IMR-90 (cell line): ENCODE data around the gene P3R3URF. TPM values are rescaled to one million over a fixed set of nuclear protein-coding genes. Genes with fewer than 3 reads are reported as not detected.

Experiments
- ATAC-seq: fragments of 200-7000 bp; cut with Tn5 transposase; 2 replicates; pipeline ENCODE4 v1.9.1; 2020; ENCODE audit warnings: low read depth, mild to moderate bottlenecking, moderate library complexity
- BruUV-seq: library from RNA; stranded (reverse); fragments of 400-500 nt; replicated peaks from 2 replicates; lab custom pipeline; 2021; lab: Mats Ljungman, UMichigan
- CTCF ChIA-PET: fragments of 300-600 bp; formaldehyde crosslinking; extraction: SDS; loops from one replicate; lab custom pipeline; 2021; ENCODE audit warnings: antibody characterized with exemption; lab: Yijun Ruan, JAX
- POLR2A ChIA-PET: fragments of 300-600 bp; sonication (Branson Sonifier 250); formaldehyde crosslinking; loops from one replicate; lab custom pipeline; 2022; ENCODE audit warnings: antibody characterized with exemption; ENCODE audit not compliant: unreplicated experiment; lab: Charles Lee
- DNase-seq: peaks from one replicate; pipeline ENCODE4 v3.0.0; 2013
- H2AFZ ChIP-seq: replicated peaks from 2 replicates; pipeline ENCODE3; 2013; ENCODE audit warnings: low read length, mild to moderate bottlenecking; ENCODE audit not compliant: poor library complexity
- H2AK5ac ChIP-seq: 2 replicates; pipeline ENCODE4 v1.6.1; 2013; ENCODE audit warnings: low read depth, low read length, inconsistent platforms
- H2AK9ac ChIP-seq: replicated peaks from 2 replicates; pipeline ENCODE3; 2013; ENCODE audit warnings: mild to moderate bottlenecking, low read depth, low read length, moderate library complexity; ENCODE audit not compliant: poor library complexity
- H2BK120ac ChIP-seq: 2 replicates; pipeline ENCODE4 v1.6.1; 2013; ENCODE audit warnings: low read depth, low read length, inconsistent platforms
- H2BK15ac ChIP-seq: 3 replicates; pipeline ENCODE4 v1.6.1; 2013; ENCODE audit warnings: low read depth, low read length, inconsistent platforms
- H2BK20ac ChIP-seq: 2 replicates; pipeline ENCODE4 v1.6.1; 2013; ENCODE audit warnings: low read depth, mild to moderate bottlenecking, inconsistent platforms, low read length, moderate library complexity
- H2BK5ac ChIP-seq: 2 replicates; pipeline ENCODE4 v1.6.1; 2013; ENCODE audit warnings: mild to moderate bottlenecking, low read depth, low read length, inconsistent platforms; ENCODE audit not compliant: poor library complexity, severe bottlenecking
- H3K14ac ChIP-seq: replicated peaks from 2 replicates; pipeline ENCODE4 v1.6.1; 2013; ENCODE audit warnings: low read depth, low read length, inconsistent platforms
- H3K18ac ChIP-seq: 2 replicates; pipeline ENCODE4 v1.6.1; 2013; ENCODE audit warnings: low read depth, low read length, control low read depth
- H3K23ac ChIP-seq: 2 replicates; pipeline ENCODE4 v1.6.1; 2013; ENCODE audit warnings: low read depth, low read length, inconsistent platforms
- H3K27ac ChIP-seq: 2 replicates; pipeline ENCODE4 v1.5.1; 2013; ENCODE audit warnings: mild to moderate bottlenecking, control low read depth, low read length; ENCODE audit not compliant: insufficient read depth
- H3K27me3 ChIP-seq: 2 replicates; pipeline ENCODE4 v1.6.1; 2013; ENCODE audit warnings: low read length; ENCODE audit not compliant: control insufficient read depth, insufficient read depth
- H3K36me3 ChIP-seq: 2 replicates; pipeline ENCODE4 v1.6.1; 2013; ENCODE audit warnings: low read length, mixed read lengths; ENCODE audit not compliant: control insufficient read depth, insufficient read depth
- H3K4ac ChIP-seq: 2 replicates; pipeline ENCODE4 v1.6.1; 2013; ENCODE audit warnings: low read depth, low read length, inconsistent platforms
- H3K4me1 ChIP-seq: 2 replicates; pipeline ENCODE4 v1.6.1; 2013; ENCODE audit warnings: low read length, mixed read lengths; ENCODE audit not compliant: control insufficient read depth, insufficient read depth
- H3K4me2 ChIP-seq: 2 replicates; pipeline ENCODE4 v1.6.1; 2013; ENCODE audit warnings: low read depth, mild to moderate bottlenecking, control low read depth, low read length, moderate library complexity
- H3K4me3 ChIP-seq: 2 replicates; pipeline ENCODE4 v1.5.1; 2013; ENCODE audit warnings: low read depth, mild to moderate bottlenecking, control low read depth, low read length, moderate library complexity; ENCODE audit not compliant: insufficient read depth
- H3K56ac ChIP-seq: 2 replicates; pipeline ENCODE4 v1.6.1; 2013; ENCODE audit warnings: low read length, inconsistent platforms; ENCODE audit not compliant: insufficient read depth; ENCODE audit errors: extremely low read depth
- H3K79me1 ChIP-seq, 2 experiments: 2 replicates each; pipeline ENCODE4 v1.6.1; 2013; ENCODE audit warnings: low read length in 2 of 2, inconsistent platforms in 1 of 2, low read depth in 1 of 2
- H3K9ac ChIP-seq: 2 replicates; pipeline ENCODE4 v1.6.1; 2013; ENCODE audit warnings: low read depth, low read length, control low read depth
- H3K9me1 ChIP-seq: 2 replicates; pipeline ENCODE4 v1.6.1; 2013; ENCODE audit warnings: low read length, inconsistent platforms; ENCODE audit not compliant: insufficient read depth
- H3K9me3 ChIP-seq: 2 replicates; pipeline ENCODE4 v1.6.1; 2013; ENCODE audit warnings: low read length; ENCODE audit not compliant: control insufficient read depth, insufficient read depth
- H4K20me1 ChIP-seq: 2 replicates; pipeline ENCODE4 v1.6.1; 2013; ENCODE audit warnings: low read length, inconsistent platforms; ENCODE audit not compliant: insufficient read depth
- H4K5ac ChIP-seq: 2 replicates; pipeline ENCODE4 v1.6.1; 2013; ENCODE audit warnings: mild to moderate bottlenecking, low read depth, low read length, control low read depth
- H4K8ac ChIP-seq, 2 experiments: 2 replicates each; pipeline ENCODE4 v1.6.1; 2013; ENCODE audit warnings: low read depth in 2 of 2, low read length in 2 of 2, control low read depth in 1 of 2, inconsistent platforms in 1 of 2
- H4K91ac ChIP-seq: 2 replicates; pipeline ENCODE4 v1.6.1; 2013; ENCODE audit warnings: low read depth, low read length, inconsistent platforms; ENCODE audit not compliant: insufficient read depth
- ELK1 ChIP-seq: fragments of 150-350 bp; IDR thresholded peaks from 2 replicates; pipeline ENCODE4 v1.6.1; 2016; ENCODE audit warnings: low read depth, mild to moderate bottlenecking, low read length, moderate library complexity, borderline replicate concordance
- NFE2L2 ChIP-seq: fragments of 150-350 bp; IDR thresholded peaks from 2 replicates; pipeline ENCODE4 v1.6.1; 2016; ENCODE audit warnings: low read depth, mild to moderate bottlenecking, low read length
- RAD21 ChIP-seq: IDR thresholded peaks from 2 replicates; pipeline ENCODE4 v1.6.1; 2012; ENCODE audit warnings: low read length, improper control_type of control experiment
- WGBS, 2 experiments: methylation state at CpG; one replicate each; pipeline versions ENCODE4 v1.1.5 to v1.1.7; 2013; ENCODE audit warnings: missing lambda C conversion rate in 2 of 2; ENCODE audit not compliant: insufficient read length in 1 of 2; ENCODE audit errors: extremely low coverage in 2 of 2; 5-methylcytosine and 5-hydroxymethylcytosine counted together
- dilution Hi-C: fragments of 300-500 bp; cut with HindIII; formaldehyde crosslinking; loops from one replicate; pipeline ENCODE4 v1.14.3; 2018; ENCODE audit warnings: low sequenced_read_pairs; ENCODE audit not compliant: unreplicated experiment
- in situ Hi-C: fragments of 300-500 bp; cut with MboI; formaldehyde crosslinking; loops from 3 replicates; pipeline ENCODE4 v1.14.3; 2019; ENCODE audit warnings: low sequenced_read_pairs, inconsistent platforms, mixed read lengths
- intact Hi-C: fragments of 100-400 bp; cut with micrococcal nuclease; formaldehyde crosslinking; loops from 2 replicates; pipeline ENCODE4 v1.10.0; 2022
- polyA plus RNA-seq, 3 experiments: library from polyadenylated mRNA; depleted of rRNA; stranded (reverse); fragments of >200 nt; gene quantifications; 2 replicates each; pipeline ENCODE4 v1.2.3, GENCODE V29; 2012; ENCODE audit warnings: low replicate concordance in 1 of 3
- total RNA-seq: library from RNA; depleted of rRNA; stranded (reverse); fragments of >200 nt; gene quantifications from 2 replicates; pipeline ENCODE4 v1.2.3, GENCODE V29; 2012

The P3R3URF gene
- total and polyA plus RNA-seq, 2 of the 4 experiments (the other 2 are of a cell fraction) = not detected

GRCh38 chr1:46157916-46158311, 18.4 kb downstream of the P3R3URF start (continued):
- TF ChIP-seq RAD21 = no peak
- no peak for TF ChIP-seq NFE2L2

GRCh38 chr1:46153732-46154131, 22.6 kb downstream of the P3R3URF start:
- Histone ChIP-seq H3K4ac (no peak overlapping the region), H4K20me1 (no peaks in the 10 kb centered on the region), H2BK20ac (peak overlapping the region; percentile 6; the same call in 1 of the 2 replicates), H3K9me3 (no peaks in the 10 kb centered on the region), H2AK5ac (no peak overlapping the region), H3K27ac (no peak overlapping the region), H4K8ac (no peak overlapping the region), H3K9me1 (no peaks in the 10 kb centered on the region; the same call in 1 of the 2 replicates), H3K79me1 (no peaks in the 10 kb centered on the region), H3K56ac (no peak overlapping the region), H3K4me3 (no peak overlapping the region), H3K18ac (no peak overlapping the region), H2AK9ac (no peak overlapping the region), H2BK5ac (no peak overlapping the region), H4K91ac (no peak overlapping the region), H4K5ac (no peak overlapping the region), H3K27me3 (no peaks in the 10 kb centered on the region; the same call in 1 of the 2 replicates), H3K4me2 (no peak overlapping the region), H3K9ac (no peak overlapping the region), H3K36me3 (no peaks in the 10 kb centered on the region), H2AFZ (no peak overlapping the region), H3K4me1 (peaks cover 2% of the 10 kb centered on the region; the same call in 1 of the 2 replicates), H2BK120ac (no peak overlapping the region), H3K23ac (no peak overlapping the region), H2BK15ac (no peak overlapping the region), H3K14ac (no peak overlapping the region)
- dilution Hi-C loops = no loop called here
- in situ Hi-C loops = no loop called here
- ATAC-seq = no peak
- no peak for DNase-seq
- ChIA-PET POLR2A (no interaction called here), CTCF (interaction anchor here (0.6 kb wide), 1 partner anchor 49 kb away, joined by 6 read pairs; no protein-coding TSS in a partner anchor)
- intact Hi-C loops = no loop called here
- 100% methylated on average over 1 of the region's 1 CpG; no CpG with 5 or more reads in 1 of the 2 experiments for WGBS, 2 experiments
- no peak for TF ChIP-seq ELK1
- no TSS peak for BruUV-seq
